ENCODE results near the gene PTPRK. TPM values are rescaled to one million over a fixed set of nuclear protein-coding genes. Genes with fewer than 3 reads are reported as not detected.

The PTPRK gene
- total and polyA plus RNA-seq, 2 of the 13 experiments (the other 11 are each of a cell fraction or from before 2014, with no cell fraction given) = 43.6 to 98.3 TPM

DNA sequence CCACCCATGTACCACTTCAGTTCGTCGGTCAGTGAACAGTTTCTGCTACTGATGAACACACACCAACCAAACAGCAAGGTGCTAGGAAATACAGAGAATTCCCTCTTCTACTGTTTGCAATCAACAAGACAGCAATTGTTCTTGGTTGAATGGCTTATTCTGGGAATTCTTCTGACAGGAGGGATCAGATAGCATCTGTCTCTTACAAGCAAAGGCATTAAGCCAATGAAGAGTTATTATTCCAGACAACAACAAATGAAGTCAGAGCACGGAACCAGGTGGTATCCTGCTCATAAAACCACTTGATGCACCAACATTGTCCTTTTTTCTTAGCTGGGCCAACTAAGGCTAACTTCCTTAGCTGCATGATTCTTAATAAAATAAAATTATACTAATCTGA lies 37.8 kb downstream of the PTPRK start:
- intact Hi-C loops (cut with micrococcal nuclease; ENCODE audit: unreplicated experiment) = no loop called here
- Histone ChIP-seq H2AFZ (ENCODE audit: low read length) (no peak overlapping the region), H3K4me2 (ENCODE audit: low read depth, low read length) (no peak overlapping the region), H3K4me3 (replicated peaks in 1 of 3; ENCODE audit: insufficient read depth in 1 of 3, low read depth in 2 of 3, low read length in 3 of 3) (no peak overlapping the region), H3K27ac (ENCODE audit: extremely low read length, insufficient read depth, low read length) (no peak overlapping the region), H3K27me3 (ENCODE audit: control insufficient read depth in 1 of 2, insufficient read depth in 2 of 2, low read length in 2 of 2) (no peaks in the 10 kb centered on the region), H3K9ac (ENCODE audit: insufficient read depth, low read depth, low read length) (no peak overlapping the region), H4K20me1 (ENCODE audit: insufficient read depth, low read length) (no peaks in the 10 kb centered on the region), H3K9me3 (ENCODE audit: low read length) (no peaks in the 10 kb centered on the region), H3K36me3 (replicated peaks in 1 of 2; ENCODE audit: control insufficient read depth in 1 of 2, insufficient read depth in 2 of 2, low read length in 2 of 2) (no peaks in the 10 kb centered on the region; a peak in 2 of 5 replicates), H3K79me2 (ENCODE audit: insufficient read depth, low read length) (peaks cover 92% of the 10 kb centered on the region), H3K4me1 (ENCODE audit: insufficient read depth, low read length) (peaks cover 49% of the 10 kb centered on the region)
- CTCF ChIA-PET (ENCODE audit: low intra/inter-chr PET ratio, low total read pairs) = interaction anchor here (1.5 kb wide), 1 partner anchor 34 kb away, joined by 3 read pairs; no protein-coding TSS in a partner anchor
- FAIRE-seq (no peak), ATAC-seq (no peak), DNase-seq (ENCODE audit: low spot score) (no peak)
- WGBS (ENCODE audit: low lambda C conversion rate) = 92% methylated on average over 3 of the region's 3 CpGs
- no TSS peak for BruUV-seq (replicated peaks)
- in situ Hi-C loops (cut with HindIII; ENCODE audit: extremely low pct_ligation_motif_present, low pct_unique_long_range_greater_than_20kb) = no loop called here
- POLR2A ChIA-PET = no interaction called here
- no peak for TF ChIP-seq ZNF251 (CRISPR knock-in tag; IDR thresholded peaks at IDR 0.05)
- TF ChIP-seq ZNF260 (CRISPR knock-in tag; IDR thresholded peaks at IDR 0.05; ENCODE audit: borderline replicate concordance, low read depth) = no peak
- TF ChIP-seq ZNF431 (CRISPR knock-in tag; IDR thresholded peaks at IDR 0.05; ENCODE audit: borderline replicate concordance, low read depth) = no peak
- no peak for TF ChIP-seq SIN3A (IDR thresholded peaks at IDR 0.05; ENCODE audit: borderline replicate concordance, low read depth, low read length)
- TF ChIP-seq ZNF343 (CRISPR knock-in tag; IDR thresholded peaks at IDR 0.05) = no peak
- no peak for TF ChIP-seq ZNF407 (CRISPR knock-in tag; IDR thresholded peaks at IDR 0.05; ENCODE audit: not compliant biosample characterization)
- peak; percentile 48; the same call in 1 of the 2 replicates for TF ChIP-seq SOX5 (CRISPR knock-in tag; IDR thresholded peaks at IDR 0.05; ENCODE audit: borderline replicate concordance)
- TF ChIP-seq, protein P1, sequence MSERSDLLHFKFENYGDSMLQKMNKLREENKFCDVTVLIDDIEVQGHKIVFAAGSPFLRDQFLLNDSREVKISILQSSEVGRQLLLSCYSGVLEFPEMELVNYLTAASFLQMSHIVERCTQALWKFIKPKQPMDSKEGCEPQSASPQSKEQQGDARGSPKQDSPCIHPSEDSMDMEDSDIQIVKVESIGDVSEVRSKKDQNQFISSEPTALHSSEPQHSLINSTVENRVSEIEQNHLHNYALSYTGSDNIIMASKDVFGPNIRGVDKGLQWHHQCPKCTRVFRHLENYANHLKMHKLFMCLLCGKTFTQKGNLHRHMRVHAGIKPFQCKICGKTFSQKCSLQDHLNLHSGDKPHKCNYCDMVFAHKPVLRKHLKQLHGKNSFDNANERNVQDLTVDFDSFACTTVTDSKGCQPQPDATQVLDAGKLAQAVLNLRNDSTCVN (CRISPR knock-in tag; IDR thresholded peaks at IDR 0.05; ENCODE audit: borderline replicate concordance) = no peak
- no peak for TF ChIP-seq SOX13 (IDR thresholded peaks at IDR 0.05)
- peak in 1 of 2 experiments; percentile 65; a peak in 2 of 4 replicates for TF ChIP-seq SOX13 (CRISPR knock-in tag; conservative IDR thresholded peaks at IDR 0.05 in 1 of 2, IDR thresholded peaks at IDR 0.05 in 1 of 2)
- no peak for TF ChIP-seq FOXC1 (CRISPR knock-in tag; IDR thresholded peaks at IDR 0.05; ENCODE audit: borderline replicate concordance)
- no peak for TF ChIP-seq ZHX1 (CRISPR knock-in tag; IDR thresholded peaks at IDR 0.05; ENCODE audit: low read depth)

All from HepG2 (cell line).